CD4-positive, alpha-beta T cell treated with Interleukin-12 subunit alpha and Interleukin-12 subunit beta, for 1 hour (primary cell): ENCODE results near the gene C19orf25.
"Not testable (repeated sequence)": the region's sequence is repeated elsewhere in the genome, so short reads cannot be mapped to it uniquely, and the experiment has no call there.

Experiments used
- DNase-seq: peaks from one replicate; pipeline ENCODE4 v3.0.0-alpha.2; 2020

C19orf25 gene

GRCh38 chr19:1495051-1495798, 16.2 kb upstream of the C19orf25 start:
- no peak for DNase-seq

GRCh38 chr19:1494115-1494815, 15.2 kb upstream of the C19orf25 start:
- DNase-seq: no peak

- DNase-seq: no peak
Observed at GRCh38 chr19:1492474-1493006, 13.5 kb upstream of the C19orf25 start.

GRCh38 chr19:1491849-1492170, 12.8 kb upstream of the C19orf25 start:
- no peak for DNase-seq

GRCh38 chr19:1491114-1491848, 12.3 kb upstream of the C19orf25 start, which contains the start of gene REEP6:
REEP6 (plus strand) TSS chr19:1491181; CDS start chr19:1491270, 89 bp downstream.
- no peak for DNase-seq

- peak; percentile 98 for DNase-seq
Observed at GRCh38 chr19:1490311-1491113, 11.5 kb upstream of the C19orf25 start, which contains the start of gene PCSK4. PCSK4 (minus strand) TSS chr19:1490350; CDS start chr19:1490346, 4 bp downstream.

GRCh38 chr19:1489463-1490310, 10.7 kb upstream of the C19orf25 start:
- no peak for DNase-seq

- no peak for DNase-seq
Observed at GRCh38 chr19:1488282-1488601, 9.2 kb upstream of the C19orf25 start.

- no peak for DNase-seq
Observed at GRCh38 chr19:1487576-1488281, 8.7 kb upstream of the C19orf25 start.

- no peak for DNase-seq
Observed at GRCh38 chr19:1486720-1487575, 7.9 kb upstream of the C19orf25 start.

- no peak for DNase-seq
Observed at GRCh38 chr19:1483979-1484428, 5.0 kb upstream of the C19orf25 start.

- DNase-seq: no peak
Observed at GRCh38 chr19:1483131-1483978, 4.3 kb upstream of the C19orf25 start.

GRCh38 chr19:1482361-1483130, 3.5 kb upstream of the C19orf25 start:
- DNase-seq: no peak

- no peak for DNase-seq
Observed at GRCh38 chr19:1481893-1482360, 2.9 kb upstream of the C19orf25 start.

- DNase-seq: no peak
Observed at GRCh38 chr19:1481224-1481892, 2.3 kb upstream of the C19orf25 start.

GRCh38 chr19:1477056-1477455, 2.0 kb downstream of the C19orf25 start:
- DNase-seq: not testable (repeated sequence)

- DNase-seq: no peak
Observed at GRCh38 chr19:1475751-1476437, 3.1 kb downstream of the C19orf25 start.
